GM19455 (cell line): ENCODE results near the gene PTPN9.
"Not testable (repeated sequence)": the region's sequence is repeated elsewhere in the genome, so short reads cannot be mapped to it uniquely, and the experiment has no call there.

Experiments used
- ATAC-seq: cut with Tn5 transposase; IDR thresholded peaks from one replicate; pipeline ENCODE4 v1.9.1; 2021; ENCODE audit not compliant: unreplicated experiment

Gene PTPN9

DNA sequence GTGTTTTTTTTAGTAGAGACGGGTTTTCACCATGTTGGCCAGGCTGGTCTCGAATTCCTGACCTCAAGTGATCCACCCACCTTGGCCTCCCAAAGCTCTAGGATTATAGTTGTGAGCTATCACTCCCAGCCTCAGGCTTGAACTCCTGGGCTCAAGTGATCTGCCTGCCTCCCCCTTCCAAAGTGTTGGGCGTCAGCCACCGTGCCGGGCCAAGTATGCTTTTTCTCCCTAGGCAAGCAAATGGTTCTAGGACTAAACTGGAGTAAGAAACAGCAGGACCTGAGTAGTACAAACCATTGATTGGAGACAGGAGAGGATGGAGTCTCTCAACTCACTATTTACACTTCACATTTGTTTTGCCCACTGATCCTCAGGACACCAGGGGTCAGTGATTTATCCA, 4.6 kb upstream of the PTPN9 start:
- ATAC-seq, result no peak

DNA sequence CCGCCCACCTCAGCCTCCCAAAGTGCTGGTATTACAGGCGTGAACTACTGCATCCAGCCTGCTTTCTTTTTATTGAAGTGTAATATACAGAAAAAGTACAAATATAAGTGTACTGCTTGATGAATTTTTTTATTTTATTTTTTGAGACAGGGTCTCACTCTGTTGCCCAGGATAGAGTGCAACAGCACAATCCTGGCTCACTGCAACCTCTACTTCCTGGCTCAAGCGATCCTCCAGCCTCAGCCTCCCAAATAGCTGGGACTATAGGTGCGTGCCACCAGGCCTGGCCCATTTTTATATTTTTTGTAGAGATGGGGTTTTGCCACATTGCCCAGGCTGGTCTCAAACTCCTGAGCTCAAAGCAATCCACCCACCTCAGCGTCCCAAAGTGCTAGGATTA, 3.8 kb upstream of the PTPN9 start:
- ATAC-seq, result not testable (repeated sequence)

DNA sequence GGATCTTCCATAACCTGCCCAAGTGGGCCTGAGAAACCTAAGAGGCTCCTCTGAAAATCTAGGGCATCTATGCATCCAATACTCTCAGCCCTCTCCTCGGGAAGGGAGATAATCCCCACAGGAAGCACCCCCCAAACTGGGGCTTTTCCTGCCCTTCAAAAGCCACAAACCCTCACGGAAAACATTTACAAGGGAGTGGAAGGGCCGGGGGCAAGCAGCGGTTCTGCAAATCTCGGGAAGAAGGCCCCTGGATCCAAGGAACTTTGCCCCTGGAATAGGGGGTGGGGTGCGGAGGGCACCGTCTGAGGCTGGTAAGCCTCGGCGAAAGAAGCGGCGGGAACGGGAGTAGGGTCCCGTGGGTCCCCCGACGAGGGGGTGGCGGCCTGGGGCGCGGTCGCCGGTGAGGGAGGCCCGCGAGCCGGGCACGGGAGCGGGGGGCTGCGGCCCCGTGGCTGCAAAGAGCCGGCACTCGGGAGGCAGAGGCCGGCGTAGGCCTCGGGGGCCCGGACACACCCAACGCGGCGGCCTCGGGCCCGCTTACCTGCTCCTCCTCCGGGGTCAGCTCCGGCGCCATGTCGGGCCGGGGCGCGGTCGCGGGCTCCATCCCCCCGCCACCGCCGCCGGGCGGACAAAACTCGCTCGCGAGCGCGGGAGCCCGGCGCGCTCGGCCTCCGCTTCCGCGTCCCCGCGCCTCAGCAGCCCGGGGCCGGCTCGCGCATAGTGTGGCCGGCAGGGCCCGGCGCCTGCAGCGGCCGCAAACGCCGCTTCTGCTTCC, 755 bp downstream of the PTPN9 start:
- ATAC-seq, result peak; percentile 56

DNA sequence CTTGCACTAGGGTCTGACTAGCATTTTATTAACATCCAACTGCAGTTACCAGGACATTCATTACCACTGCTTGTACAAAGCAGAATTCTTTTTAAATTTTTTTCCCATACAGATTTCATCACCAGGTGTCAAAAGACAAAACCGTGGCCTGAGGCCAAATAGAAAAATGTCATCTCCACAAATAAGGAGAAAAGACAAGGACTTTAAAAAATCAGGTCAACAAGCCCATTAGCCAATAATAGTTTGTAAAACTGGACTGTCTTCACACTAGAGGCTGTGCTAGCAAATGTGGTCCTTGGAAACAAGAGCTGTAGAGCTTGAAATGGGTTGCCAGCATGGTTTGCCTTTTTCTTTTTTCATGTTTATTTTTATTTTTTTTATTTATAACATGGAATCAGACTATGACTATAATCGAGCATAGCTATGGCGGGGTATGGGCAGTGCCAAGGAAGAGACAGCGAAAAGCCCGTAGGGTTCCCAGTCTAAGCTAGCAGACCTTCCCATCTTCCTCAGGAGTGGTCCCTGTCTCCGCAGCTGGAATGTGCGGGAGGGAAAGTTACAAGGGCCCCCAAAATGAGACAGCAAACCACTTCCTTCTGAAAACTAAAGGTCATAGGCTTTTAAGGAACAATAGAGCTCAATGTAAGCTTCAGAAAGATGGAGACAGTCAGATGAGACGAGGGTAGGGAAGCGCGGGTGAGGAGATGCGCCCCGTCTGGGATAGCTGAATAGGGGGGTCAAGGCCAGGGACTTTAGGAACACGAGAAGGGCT, 1.5 kb downstream of the PTPN9 start:
- no peak for ATAC-seq

DNA sequence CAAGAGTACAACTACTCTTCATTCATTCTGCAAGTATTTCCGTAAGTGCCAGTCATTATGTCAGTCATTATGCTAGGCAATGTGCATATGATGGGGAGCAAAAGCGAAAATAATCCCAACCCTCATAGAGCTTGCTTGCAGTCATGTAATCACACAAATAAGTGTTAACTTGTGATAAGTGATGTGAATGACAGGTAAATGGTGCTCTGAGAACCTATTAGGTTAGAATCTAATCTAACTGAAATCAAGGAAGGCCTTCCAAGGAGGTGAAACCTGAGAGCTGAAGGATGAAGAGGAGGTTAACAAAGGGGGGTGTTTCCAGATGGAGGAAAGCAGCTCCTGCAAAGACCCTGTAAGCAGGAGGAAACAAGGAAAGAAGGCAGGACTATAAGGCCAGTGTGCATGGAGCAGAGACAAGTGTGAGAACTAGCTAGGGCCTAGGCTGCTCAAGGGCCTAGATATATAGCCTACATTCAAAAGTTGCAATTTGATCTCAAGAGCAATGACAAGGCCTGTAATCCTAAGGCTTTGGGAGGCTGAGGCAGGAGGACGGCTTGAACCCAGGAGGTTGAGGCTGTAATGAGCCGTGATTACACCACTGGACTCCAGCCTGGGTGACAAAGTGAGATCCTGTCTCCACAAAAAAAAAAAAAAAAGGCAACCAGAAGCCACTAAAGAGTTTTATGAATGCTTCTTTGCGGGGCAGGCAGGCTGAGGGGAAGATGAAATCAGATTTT, 5.3 kb downstream of the PTPN9 start:
- ATAC-seq, result no peak

DNA sequence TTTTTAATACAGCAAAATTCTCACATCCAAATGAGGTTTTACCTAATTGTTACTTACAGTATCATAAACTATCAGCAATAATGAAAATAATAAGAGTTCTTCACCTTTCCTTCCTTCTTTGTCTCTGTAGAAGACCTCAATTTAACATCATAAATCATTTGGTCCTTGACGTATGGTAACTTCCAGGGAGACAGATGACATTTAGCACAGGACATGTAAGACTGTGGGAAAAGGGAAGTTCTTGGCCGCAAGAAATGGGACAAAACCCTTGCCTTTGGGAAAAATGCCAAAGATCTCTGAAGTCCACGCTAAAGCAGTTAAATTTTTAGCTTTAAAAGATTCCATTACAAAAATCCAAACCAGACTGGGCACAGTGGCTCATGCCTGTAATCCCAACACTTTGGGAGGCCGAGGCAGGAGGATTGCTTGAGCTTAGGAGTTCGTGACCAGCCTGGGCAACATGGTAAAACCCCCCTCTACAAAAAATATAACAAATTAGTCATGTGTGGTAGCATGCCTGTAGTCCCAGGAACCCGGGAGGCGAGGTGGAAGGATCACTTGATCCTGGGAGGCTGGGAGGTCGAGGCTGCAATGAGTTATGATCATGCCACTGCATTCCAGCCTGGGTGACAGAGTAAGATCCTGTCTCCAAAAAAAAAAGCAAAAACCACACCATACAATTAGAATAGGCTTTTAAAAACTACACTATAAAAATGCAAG, 8.8 kb downstream of the PTPN9 start:
- ATAC-seq, result no peak

DNA sequence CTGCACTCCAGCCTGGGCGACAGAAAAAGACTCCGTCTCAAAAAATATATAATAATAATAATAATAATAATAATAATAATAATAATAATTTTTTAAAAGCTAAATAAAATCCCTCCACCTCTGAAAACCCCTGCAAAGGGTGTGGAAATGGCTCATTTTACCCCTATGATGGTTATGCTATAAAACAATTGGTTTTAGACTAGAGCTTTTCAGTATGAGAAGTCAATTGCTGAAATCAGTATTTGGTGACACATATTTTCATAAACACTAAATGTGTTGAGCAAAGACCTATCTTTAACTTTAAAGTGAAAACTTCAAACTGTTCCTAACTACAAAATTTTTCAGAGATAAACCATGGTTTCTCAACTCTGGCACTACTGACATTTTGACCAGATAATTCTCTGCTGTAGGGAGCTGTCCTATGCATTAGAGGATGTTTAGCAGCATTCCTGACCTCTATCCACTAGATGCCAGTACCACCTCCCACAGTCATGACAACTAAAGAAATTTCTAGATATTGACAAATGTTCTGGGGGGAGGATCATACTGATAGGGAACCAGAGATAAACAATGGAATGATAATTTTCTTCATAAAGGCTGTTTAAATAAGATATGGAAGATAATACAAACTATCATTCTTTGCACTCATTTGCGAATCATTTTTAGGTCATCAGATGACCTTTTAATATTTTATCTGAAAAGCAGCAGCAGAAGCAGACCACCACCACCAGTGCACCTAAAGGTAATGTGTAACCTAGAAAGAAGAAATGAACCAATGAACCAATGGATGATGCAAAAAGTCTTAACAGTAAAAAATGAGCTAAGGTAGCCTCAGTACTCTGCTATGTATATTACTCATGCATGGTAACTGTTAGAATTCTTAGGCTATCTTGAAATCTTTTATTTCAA, 13.8 kb downstream of the PTPN9 start:
- no peak for ATAC-seq

DNA sequence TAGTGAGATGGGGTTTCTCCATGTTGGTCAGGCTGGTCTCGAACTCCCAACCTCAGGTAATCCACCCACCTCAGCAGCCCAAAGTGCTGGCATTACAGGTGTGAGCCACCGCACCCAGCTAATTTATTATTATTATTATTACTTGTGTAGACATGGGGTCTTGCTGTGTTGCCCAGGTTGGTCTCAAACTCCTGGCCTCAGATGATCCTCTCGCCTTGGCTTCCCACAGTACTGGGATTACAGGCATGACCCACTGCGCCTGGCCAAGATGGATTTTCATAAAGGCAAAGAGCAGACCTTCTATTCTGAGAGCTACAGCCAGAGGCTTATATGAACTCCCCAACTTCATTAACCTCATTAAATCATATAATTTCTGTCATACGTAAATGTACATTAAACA, 17.2 kb downstream of the PTPN9 start:
- no peak for ATAC-seq

DNA sequence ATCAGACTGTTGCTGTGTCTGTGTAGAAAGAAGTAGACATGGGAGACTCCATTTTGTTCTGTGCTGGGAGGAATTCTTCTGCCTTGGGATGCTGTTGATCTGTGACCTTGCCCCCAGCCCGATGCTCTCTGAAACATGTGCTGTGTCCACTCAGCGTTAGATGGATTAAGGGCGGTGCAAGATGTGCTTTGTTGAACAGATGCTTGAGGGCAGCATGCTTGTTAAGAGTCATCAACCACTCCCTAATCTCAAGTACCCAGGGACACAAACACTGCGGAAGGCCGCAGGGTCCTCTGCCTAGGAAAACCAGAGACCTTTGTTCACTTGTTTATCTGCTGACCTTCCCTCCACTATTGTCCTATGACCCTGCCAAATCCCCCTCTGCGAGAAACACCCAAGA, 19.8 kb downstream of the PTPN9 start:
- ATAC-seq, result not testable (repeated sequence)

DNA sequence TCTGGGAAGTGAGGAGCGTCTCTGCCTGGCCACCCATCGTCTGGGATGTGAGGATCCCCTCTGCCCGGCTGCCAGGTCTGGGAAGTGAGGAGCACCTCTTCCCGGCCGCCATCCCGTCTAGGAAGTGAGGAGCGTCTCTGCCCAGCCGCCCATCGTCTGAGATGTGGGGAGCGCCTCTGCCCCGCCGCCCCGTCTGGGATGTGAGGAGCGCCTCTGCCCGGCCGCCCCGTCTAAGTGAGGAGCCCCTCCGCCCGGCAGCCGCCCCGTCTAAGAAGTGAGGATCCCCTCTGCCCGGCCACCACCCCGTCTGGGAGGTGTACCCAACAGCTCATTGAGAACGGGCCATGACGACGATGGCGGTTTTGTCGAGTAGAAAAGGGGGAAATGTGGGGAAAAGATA, 20.2 kb downstream of the PTPN9 start:
- not testable (repeated sequence) for ATAC-seq

DNA sequence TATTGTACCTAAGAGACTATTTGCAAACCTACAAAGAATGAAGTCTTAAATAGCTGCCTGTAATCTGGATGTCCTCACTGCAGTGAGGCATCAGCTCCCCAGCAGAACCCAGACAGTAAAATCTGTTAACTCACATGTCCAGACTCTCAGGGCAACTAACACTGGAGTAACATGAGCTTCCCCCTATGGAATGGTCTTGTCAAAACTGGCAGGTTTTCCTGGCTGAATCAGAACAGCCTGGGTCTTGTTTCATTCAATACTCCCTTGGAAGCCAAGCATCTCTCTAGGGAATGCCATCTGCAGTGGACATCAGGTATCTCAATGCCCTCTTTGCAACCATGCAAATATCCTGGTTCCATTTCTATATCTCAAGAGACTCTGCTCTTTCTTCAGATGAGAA, 24.4 kb downstream of the PTPN9 start:
- no peak for ATAC-seq

DNA sequence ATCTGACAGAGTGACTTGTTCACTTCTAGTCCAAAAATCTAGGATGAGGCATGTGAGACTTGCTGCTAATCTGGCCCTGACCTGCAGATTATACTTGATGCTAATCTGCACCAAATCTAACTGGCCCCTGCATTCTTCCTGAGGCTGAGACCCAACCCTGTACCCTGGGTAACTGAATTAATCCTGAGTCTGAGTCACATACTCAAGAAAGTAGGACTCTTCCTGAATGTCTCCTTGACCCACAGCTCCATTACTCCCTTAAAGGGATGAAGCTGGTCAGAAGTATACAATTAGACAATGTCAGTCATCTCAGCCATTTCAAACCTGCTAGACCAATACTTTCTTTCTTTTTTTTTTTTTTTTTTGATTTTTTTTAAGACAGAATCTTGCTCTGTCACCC, 25.5 kb downstream of the PTPN9 start:
- ATAC-seq, result no peak

DNA sequence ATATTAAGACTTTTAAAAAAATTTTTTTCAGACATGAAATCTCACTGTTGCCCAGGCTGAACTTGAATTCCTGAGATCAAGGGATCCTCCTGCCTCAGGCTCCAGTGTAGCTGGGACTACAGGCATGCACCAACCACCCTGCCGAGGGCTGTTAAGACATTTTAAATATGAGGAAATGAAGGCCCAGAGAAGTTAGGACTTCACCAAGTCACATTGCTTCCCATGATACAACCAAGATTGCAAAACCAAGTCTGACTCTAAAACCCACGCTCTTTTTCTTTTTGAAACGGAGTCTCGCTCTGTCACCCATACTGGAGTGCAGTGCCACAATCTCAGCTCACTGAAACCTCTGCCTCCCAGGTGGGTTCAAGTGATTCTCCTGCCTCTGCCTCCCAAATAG, 28.0 kb downstream of the PTPN9 start:
- no peak for ATAC-seq

DNA sequence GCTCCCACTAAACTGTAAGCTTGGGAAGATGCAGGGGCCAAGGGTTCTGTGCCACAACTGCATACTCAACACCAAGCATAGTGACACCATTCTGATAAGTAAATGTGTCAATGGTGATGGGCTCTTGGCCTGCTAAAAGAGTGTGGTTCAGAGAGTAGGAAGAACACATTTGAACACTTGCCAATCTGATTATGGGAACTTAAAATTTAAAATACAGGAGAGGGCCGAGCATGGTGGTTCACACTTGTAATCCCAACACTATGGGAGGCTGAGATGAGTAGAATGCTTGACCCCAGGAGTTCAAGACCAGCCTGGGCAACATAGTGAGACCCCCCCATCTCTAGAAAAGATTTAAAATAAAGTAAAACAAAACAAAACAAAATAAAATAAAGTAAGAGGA, 34.1 kb downstream of the PTPN9 start:
- no peak for ATAC-seq

DNA sequence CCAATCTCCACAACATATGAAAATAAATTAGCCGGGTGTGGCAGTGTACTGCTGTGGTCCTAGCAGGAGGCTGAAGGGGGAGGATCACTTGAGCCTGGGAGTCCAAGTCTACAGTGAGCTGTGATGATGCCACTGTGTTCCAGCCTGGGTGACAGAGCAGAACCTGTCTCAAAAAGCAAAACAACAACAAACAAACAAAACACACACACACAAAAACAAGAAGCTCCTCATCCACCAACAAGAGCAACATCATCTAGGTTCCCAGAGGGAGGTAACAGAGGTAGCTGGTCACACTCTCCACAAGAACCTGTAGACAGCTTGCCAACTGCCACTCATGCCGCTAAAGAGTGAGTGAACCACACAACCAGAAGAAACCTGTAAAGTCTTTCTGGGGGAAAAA, 34.8 kb downstream of the PTPN9 start:
- ATAC-seq, result no peak

DNA sequence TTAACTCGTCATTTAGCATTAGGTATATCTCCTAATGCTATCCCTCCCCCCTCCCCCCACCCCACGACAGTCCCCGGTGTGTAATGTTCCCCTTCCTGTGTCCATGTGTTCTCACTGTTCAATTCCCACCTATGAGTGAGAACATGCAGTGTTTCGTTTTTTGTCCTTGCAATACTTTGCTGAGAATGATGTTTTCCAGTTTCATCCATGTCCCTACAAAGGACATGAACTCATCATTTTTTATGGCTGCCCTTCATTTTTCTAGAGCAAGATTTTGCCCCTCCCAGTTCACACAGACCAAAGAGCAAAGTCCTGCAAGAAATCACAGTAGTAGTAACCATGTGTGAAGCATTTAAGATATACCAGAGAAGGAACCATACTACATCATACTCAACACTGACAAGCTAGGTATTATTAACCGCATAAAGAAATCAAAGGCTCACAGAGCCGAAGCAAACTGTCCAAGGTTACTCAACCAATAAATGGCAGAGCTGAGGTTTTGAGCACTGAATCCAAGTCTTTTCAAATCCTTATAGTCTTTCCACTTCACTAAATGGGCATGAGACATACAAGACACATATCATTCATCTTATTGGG, 36.1 kb downstream of the PTPN9 start:
- ATAC-seq, result not testable (repeated sequence)

DNA sequence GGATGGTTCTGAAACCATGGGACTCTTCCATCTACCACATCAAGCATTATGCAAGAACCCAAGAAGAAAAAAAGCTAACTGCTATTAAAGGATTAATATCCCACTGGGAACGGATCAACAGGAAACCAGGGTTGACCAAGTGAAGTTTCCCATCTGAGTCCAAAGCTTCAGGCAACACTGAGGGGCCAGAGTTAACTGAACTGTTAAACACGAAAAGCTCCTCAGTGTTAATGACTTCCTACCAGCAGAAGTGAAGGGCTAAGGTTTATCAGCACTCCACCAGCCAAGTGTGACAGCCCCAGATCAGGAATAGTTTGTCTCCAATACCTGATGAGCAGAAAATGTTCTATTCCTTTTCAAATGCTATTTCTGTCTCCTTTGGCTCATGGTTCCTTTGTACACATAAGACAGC, 36.7 kb downstream of the PTPN9 start:
- no peak for ATAC-seq

DNA sequence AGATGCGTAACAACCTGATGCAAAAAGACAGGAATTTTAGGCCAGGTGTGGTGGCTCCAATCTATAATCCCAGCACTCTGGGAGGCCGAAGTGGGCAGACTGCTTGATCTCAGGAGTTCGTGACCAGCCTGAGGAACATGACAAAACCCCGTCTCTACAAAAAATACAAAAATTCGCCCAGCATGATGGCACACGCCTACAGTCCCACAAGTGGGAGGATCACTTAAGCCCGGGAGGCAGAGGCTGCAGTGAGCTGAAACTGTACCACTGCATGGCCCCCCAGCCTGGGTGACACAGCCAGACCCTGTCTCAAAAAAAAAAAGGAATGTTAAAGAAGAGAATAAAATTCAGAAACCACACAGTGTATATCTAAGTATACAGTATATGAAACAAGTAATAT, 40.7 kb downstream of the PTPN9 start:
- no peak for ATAC-seq

DNA sequence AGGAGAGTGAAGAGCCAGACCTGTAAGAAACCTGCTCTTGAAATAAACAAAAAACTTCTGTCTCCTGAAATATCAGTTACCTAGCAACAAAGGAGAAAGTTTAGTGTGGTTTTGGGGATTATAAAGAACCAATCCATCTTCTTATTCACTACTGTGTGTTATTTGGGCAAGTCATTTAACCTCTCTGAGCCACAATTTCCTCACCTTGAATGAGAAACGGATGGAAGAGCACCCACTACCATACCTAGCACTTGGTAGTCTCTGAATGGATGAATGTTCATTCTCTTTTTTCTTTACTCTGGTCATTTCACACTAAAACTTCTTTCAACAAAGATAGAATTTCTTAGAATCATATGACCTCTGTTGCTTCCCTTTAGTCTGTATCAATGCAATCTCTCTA, 45.2 kb downstream of the PTPN9 start:
- no peak for ATAC-seq
